Neural cell (in vitro differentiated cells): ENCODE results near the gene DCTN4.
"Not testable (repeated sequence)": the region's sequence is repeated elsewhere in the genome, so short reads cannot be mapped to it uniquely, and the experiment has no call there.

Experiments used
- POLR2AphosphoS5 ChIP-seq: IDR thresholded peaks from 2 replicates; pipeline ENCODE4 v1.6.1; 2012
- REST ChIP-seq: IDR thresholded peaks from 2 replicates; pipeline ENCODE4 v1.6.1; 2012; ENCODE audit warnings: borderline replicate concordance
- TF ChIP-seq, protein P1 (sequence below): fragments of 450-650 bp; IDR thresholded peaks from 2 replicates; pipeline ENCODE4 v1.5.1; 2014; ENCODE audit warnings: antibody characterized with exemption, mild to moderate bottlenecking, moderate library complexity; ENCODE audit not compliant: poor library complexity, severe bottlenecking

DNA sequence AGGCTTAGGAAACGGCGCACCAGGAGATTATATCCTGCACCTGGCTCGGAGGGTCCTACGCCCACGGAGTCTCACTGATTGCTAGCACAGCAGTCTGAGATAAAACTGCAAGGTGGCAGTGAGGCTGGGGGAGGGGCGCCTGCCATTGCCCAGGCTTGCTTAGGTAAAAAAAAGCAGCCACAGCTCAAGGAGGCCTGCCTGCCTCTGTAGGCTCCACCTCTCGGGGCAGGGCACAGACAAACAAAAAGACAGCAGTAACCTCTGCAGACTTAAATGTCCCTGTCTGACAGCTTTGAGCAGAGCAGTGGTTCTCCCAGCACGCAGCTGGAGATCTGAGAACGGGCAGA, 15.7 kb downstream of the DCTN4 start:
- TF ChIP-seq, protein P1, sequence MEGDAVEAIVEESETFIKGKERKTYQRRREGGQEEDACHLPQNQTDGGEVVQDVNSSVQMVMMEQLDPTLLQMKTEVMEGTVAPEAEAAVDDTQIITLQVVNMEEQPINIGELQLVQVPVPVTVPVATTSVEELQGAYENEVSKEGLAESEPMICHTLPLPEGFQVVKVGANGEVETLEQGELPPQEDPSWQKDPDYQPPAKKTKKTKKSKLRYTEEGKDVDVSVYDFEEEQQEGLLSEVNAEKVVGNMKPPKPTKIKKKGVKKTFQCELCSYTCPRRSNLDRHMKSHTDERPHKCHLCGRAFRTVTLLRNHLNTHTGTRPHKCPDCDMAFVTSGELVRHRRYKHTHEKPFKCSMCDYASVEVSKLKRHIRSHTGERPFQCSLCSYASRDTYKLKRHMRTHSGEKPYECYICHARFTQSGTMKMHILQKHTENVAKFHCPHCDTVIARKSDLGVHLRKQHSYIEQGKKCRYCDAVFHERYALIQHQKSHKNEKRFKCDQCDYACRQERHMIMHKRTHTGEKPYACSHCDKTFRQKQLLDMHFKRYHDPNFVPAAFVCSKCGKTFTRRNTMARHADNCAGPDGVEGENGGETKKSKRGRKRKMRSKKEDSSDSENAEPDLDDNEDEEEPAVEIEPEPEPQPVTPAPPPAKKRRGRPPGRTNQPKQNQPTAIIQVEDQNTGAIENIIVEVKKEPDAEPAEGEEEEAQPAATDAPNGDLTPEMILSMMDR: not testable (repeated sequence)
- TF ChIP-seq POLR2AphosphoS5, REST: not testable (repeated sequence)
